22Rv1 (cell line): ENCODE results near the gene BNC2.

Experiments
- ZFX ChIP-seq: fragments of 450-650 bp; IDR thresholded peaks from 2 replicates; pipeline ENCODE4 v1.6.1; 2017; ENCODE audit warnings: antibody characterized with exemption, borderline replicate concordance
- TF ChIP-seq, protein P1 (sequence below): fragments of 450-650 bp; IDR thresholded peaks from 2 replicates; pipeline ENCODE4 v1.5.1; 2017; ENCODE audit warnings: mild to moderate bottlenecking

DNA sequence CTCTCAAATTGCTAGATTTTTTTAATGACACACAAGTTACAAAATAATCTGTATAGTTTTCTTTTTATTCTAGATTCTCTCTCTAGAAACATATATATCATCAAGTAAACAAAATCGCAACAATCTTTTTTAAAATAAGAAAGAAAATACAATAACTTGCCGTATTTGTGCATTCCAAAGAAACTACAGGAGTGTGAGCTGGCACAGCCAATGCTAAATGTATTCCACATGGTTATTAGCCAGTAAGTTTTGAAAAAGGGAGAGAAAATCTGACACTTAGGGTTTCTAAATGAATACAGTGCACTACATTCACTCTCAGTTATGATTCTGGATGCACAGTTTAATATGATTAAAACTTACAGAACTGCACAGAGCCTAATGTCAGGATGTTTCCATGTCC, 117.9 kb downstream of the BNC2 start:
- TF ChIP-seq, protein P1, sequence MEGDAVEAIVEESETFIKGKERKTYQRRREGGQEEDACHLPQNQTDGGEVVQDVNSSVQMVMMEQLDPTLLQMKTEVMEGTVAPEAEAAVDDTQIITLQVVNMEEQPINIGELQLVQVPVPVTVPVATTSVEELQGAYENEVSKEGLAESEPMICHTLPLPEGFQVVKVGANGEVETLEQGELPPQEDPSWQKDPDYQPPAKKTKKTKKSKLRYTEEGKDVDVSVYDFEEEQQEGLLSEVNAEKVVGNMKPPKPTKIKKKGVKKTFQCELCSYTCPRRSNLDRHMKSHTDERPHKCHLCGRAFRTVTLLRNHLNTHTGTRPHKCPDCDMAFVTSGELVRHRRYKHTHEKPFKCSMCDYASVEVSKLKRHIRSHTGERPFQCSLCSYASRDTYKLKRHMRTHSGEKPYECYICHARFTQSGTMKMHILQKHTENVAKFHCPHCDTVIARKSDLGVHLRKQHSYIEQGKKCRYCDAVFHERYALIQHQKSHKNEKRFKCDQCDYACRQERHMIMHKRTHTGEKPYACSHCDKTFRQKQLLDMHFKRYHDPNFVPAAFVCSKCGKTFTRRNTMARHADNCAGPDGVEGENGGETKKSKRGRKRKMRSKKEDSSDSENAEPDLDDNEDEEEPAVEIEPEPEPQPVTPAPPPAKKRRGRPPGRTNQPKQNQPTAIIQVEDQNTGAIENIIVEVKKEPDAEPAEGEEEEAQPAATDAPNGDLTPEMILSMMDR, result no peak
- no peak for TF ChIP-seq ZFX
